GM18951 (cell line): ENCODE measurements around the gene DIP2A.

Source experiments
- POLR2A ChIP-seq: IDR thresholded peaks from 4 replicates; pipeline ENCODE4 v1.6.1; 2011; ENCODE audit warnings: mild to moderate bottlenecking; ENCODE audit not compliant: insufficient read length, insufficient read depth; ENCODE audit errors: extremely low read depth
- in situ Hi-C: fragments of 300-500 bp; cut with MboI; formaldehyde crosslinking; loops from one replicate; pipeline ENCODE4 v1.12.0; 2022; ENCODE audit warnings: low sequenced_read_pairs, mixed read lengths, inconsistent platforms; ENCODE audit not compliant: unreplicated experiment

DIP2A gene

GRCh38 chr21:46421191-46421750 is 37.4 kb upstream of the DIP2A start:
- in situ Hi-C loops: no loop called here
- no peak for TF ChIP-seq POLR2A

- no peak for TF ChIP-seq POLR2A
- in situ Hi-C loops: no loop called here
Measured at GRCh38 chr21:46421756-46422555, 36.7 kb upstream of the DIP2A start.

GRCh38 chr21:46422636-46423241 is 36.0 kb upstream of the DIP2A start:
- no peak for TF ChIP-seq POLR2A
- in situ Hi-C loops: no loop called here

- in situ Hi-C loops: no loop called here
- TF ChIP-seq POLR2A: no peak
Measured at GRCh38 chr21:46423546-46424038, 35.1 kb upstream of the DIP2A start.

GRCh38 chr21:46424039-46424591 is 34.6 kb upstream of the DIP2A start:
- in situ Hi-C loops: no loop called here
- no peak for TF ChIP-seq POLR2A

GRCh38 chr21:46424621-46425020 is 34.1 kb upstream of the DIP2A start:
- no peak for TF ChIP-seq POLR2A
- in situ Hi-C loops: no loop called here

- in situ Hi-C loops: no loop called here
- TF ChIP-seq POLR2A: no peak
Measured at GRCh38 chr21:46425041-46425440, 33.6 kb upstream of the DIP2A start.

GRCh38 chr21:46425571-46425970 is 33.1 kb upstream of the DIP2A start:
- in situ Hi-C loops: no loop called here
- no peak for TF ChIP-seq POLR2A

GRCh38 chr21:46426313-46427046 is 32.2 kb upstream of the DIP2A start:
- in situ Hi-C loops: no loop called here
- TF ChIP-seq POLR2A: no peak

GRCh38 chr21:46427516-46427915 is 31.2 kb upstream of the DIP2A start:
- in situ Hi-C loops: no loop called here
- no peak for TF ChIP-seq POLR2A

- TF ChIP-seq POLR2A: no peak
- in situ Hi-C loops: no loop called here
Measured at GRCh38 chr21:46428286-46428685, 30.4 kb upstream of the DIP2A start.

GRCh38 chr21:46428987-46429710 is 29.5 kb upstream of the DIP2A start:
- in situ Hi-C loops: no loop called here
- no peak for TF ChIP-seq POLR2A
